Amniotic epithelial cell (primary cell): ENCODE results near the gene PCDHA9.
A peak's percentile ranks its signal among the peaks of the same experiment; 100 is the strongest.
"Not testable (repeated sequence)": the region's sequence is repeated elsewhere in the genome, so short reads cannot be mapped to it uniquely, and the experiment has no call there.

Source experiments
- DNase-seq: peaks from one replicate; pipeline ENCODE4 v3.0.0-alpha.2; 2010; ENCODE audit warnings: low read depth

Gene PCDHA9, protein sequence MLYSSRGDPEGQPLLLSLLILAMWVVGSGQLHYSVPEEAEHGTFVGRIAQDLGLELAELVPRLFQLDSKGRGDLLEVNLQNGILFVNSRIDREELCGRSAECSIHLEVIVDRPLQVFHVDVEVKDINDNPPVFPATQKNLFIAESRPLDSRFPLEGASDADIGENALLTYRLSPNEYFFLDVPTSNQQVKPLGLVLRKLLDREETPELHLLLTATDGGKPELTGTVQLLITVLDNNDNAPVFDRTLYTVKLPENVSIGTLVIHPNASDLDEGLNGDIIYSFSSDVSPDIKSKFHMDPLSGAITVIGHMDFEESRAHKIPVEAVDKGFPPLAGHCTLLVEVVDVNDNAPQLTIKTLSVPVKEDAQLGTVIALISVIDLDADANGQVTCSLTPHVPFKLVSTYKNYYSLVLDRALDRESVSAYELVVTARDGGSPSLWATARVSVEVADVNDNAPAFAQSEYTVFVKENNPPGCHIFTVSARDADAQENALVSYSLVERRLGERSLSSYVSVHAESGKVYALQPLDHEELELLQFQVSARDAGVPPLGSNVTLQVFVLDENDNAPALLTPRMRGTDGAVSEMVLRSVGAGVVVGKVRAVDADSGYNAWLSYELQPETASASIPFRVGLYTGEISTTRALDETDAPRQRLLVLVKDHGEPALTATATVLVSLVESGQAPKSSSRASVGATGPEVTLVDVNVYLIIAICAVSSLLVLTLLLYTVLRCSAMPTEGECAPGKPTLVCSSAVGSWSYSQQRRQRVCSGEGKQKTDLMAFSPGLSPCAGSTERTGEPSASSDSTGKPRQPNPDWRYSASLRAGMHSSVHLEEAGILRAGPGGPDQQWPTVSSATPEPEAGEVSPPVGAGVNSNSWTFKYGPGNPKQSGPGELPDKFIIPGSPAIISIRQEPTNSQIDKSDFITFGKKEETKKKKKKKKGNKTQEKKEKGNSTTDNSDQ

GRCh38 chr5:140848139-140849102 lies at the start of gene PCDHA9:
TSS of gene PCDHA9 (plus strand) at chr5:140848382. CDS start at chr5:140848496, 114 bp downstream.
- not testable (repeated sequence) for DNase-seq

DNA sequence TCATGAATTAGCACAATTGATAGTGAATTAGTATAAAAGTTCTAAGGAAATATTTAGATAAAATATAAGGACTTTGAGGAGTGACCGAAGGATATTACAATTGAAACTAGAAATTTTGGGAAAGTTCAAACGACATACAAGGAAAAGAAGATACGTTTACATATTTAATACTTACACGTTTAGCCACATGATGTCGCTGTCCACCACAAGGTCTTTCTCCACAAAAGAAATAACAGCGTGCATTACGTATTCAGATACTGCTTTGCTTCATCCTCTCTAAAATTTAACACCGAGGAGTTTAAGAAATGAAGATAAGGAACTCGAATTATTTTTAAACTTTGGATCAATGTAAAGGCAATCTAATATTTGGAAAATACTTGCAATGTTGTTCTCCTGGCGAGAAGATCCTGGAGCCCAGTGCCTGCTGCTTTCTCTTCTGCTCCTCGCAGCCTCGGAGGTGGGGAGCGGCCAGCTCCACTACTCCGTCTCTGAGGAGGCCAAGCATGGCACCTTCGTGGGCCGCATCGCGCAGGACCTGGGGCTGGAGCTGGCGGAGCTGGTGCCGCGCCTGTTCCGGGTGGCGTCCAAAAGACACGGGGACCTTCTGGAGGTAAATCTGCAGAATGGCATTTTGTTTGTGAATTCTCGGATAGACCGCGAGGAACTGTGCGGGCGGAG lies 47.2 kb upstream of the PCDHA9 start, which contains the start of gene PCDHA3:
TSS of gene PCDHA3 (plus strand) at position 242 of the 678 bp plus-strand sequence.
- DNase-seq: peak; percentile 7

DNA sequence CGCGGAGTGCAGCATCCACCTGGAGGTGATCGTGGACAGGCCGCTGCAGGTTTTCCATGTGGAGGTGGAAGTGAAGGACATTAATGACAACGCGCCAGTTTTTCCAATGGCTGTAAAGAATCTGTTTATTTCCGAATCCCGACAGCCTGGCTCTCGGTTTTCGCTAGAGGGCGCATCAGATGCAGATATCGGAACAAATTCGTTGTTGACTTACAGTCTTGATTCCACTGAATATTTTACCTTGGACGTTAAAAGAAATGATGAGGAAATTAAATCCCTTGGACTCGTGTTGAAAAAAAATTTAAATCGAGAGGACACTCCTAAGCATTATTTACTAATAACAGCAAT lies 46.7 kb upstream of the PCDHA9 start:
- no peak for DNase-seq

- DNase-seq: not testable (repeated sequence)
Observed at GRCh38 chr5:140802381-140802780, 45.8 kb upstream of the PCDHA9 start.

GRCh38 chr5:140802781-140803271 lies 45.4 kb upstream of the PCDHA9 start:
- DNase-seq: no peak

DNA sequence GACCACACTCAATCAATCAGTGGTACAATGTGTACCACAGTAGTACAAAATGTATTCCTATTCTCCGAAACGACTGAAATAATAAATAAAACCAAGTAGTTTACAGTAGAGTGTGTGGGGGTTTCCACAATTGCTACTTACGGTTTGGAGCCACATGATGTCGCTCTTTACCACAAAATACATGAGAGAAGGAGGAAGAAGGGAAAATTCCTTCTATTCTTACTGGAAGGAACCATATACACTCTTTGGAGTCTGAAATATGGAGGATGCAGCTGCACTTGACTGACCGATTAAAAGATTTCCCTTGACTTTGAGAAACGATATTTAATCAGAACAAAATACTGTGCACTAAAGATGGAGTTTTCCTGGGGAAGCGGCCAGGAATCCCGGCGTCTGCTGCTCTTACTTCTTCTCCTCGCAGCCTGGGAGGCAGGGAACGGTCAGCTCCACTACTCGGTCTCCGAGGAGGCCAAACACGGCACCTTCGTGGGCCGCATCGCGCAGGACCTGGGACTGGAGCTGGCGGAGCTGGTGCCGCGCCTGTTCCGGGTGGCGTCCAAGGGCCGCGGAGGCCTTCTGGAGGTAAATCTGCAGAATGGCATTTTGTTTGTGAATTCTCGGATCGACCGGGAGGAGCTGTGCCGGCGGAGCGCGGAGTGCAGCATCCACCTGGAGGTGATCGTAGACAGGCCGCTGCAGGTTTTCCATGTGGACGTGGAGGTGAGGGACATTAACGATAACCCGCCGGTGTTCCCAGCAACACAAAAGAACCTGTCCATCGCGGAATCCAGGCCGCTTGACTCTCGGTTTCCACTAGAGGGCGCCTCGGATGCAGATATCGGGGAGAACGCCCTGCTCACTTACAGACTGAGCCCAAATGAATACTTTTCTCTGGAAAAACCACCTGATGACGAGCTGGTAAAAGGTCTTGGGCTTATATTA lies 41.1 kb upstream of the PCDHA9 start, which contains the start of gene PCDHA4:
TSS of gene PCDHA4 (plus strand) at position 235 of the 942 bp plus-strand sequence.
- DNase-seq: peak; percentile 2

- not testable (repeated sequence) for DNase-seq
Observed at GRCh38 chr5:140808241-140808888, 39.8 kb upstream of the PCDHA9 start.

GRCh38 chr5:140808889-140809291 lies 39.3 kb upstream of the PCDHA9 start:
- no peak for DNase-seq

- no peak for DNase-seq
Observed at GRCh38 chr5:140821375-140822280, 26.6 kb upstream of the PCDHA9 start, which contains the start of gene PCDHA5. TSS of gene PCDHA5 (plus strand) at chr5:140821613.

- no peak for DNase-seq
Observed at GRCh38 chr5:140822281-140822629, 25.9 kb upstream of the PCDHA9 start.

DNA sequence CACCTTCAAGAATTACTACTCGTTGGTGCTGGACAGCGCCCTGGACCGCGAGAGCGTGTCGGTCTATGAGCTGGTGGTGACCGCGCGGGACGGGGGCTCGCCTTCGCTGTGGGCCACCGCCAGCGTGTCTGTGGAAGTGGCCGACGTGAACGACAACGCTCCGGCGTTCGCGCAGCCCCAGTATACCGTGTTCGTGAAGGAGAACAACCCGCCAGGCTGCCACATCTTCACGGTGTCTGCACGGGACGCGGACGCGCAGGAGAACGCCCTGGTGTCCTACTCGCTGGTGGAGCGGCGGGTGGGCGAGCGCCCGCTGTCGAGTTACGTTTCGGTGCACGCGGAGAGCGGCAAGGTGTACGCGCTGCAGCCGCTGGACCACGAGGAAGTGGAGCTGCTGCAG lies 25.2 kb upstream of the PCDHA9 start:
- not testable (repeated sequence) for DNase-seq

GRCh38 chr5:140823475-140823874 lies 24.7 kb upstream of the PCDHA9 start:
- no peak for DNase-seq

DNA sequence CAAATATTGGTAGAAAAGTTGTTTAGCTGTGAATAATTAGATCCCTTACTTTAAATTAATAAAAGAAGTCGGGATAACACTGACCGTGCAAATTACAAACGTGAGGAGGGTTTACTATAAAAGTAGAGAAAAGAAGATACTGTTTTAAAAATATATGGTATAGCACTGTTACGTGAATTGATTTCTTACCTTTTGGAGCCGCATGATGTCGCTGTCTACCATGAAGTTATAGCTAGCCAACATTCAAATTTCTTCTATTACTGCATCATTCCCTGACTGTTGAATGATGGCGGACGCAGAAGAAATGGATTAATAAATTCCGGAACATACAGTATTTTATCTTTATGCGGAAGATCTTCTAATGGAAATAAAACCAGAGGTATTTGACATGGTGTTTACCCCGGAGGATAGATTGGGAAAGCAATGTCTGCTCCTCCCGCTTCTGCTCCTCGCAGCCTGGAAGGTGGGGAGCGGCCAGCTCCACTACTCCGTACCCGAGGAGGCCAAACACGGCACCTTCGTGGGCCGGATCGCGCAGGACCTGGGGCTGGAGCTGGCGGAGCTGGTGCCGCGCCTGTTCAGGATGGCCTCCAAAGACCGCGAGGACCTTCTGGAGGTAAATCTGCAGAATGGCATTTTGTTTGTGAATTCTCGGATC lies 20.3 kb upstream of the PCDHA9 start, which contains the start of gene PCDHA6:
TSS of gene PCDHA6 (plus strand) at position 257 of the 658 bp plus-strand sequence. CDS start at position 389, 132 bp downstream.
- no peak for DNase-seq

GRCh38 chr5:140828362-140828737 lies 19.8 kb upstream of the PCDHA9 start:
- DNase-seq: no peak

DNA sequence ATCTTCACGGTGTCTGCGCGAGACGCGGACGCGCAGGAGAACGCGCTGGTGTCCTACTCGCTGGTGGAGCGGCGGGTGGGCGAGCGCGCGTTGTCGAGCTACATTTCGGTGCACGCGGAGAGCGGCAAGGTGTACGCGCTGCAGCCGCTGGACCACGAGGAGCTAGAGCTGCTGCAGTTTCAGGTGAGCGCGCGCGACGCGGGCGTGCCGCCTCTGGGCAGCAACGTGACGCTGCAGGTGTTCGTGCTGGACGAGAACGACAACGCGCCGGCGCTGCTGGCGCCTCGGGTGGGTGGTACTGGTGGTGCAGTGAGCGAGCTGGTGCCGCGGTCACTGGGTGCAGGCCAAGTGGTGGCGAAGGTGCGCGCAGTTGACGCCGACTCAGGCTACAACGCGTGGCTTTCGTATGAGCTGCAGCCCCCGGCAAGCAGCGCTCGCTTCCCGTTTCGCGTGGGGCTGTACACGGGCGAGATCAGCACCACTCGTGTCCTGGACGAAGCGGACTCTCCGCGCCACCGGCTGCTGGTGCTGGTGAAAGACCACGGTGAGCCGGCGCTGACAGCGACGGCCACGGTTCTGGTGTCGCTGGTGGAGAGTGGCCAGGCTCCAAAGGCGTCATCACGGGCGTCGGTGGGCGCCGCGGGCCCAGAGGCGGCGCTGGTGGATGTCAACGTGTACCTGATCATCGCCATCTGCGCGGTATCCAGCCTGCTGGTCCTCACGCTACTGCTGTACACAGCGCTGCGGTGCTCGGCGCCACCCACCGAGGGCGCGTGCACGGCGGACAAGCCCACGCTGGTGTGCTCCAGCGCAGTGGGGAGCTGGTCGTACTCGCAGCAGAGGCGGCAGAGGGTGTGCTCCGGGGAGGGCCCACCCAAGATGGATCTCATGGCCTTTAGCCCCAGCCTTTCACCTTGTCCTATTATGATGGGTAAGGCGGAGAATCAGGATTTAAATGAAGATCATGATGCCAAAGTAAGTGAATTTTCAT lies 18.4 kb upstream of the PCDHA9 start:
- not testable (repeated sequence) for DNase-seq

- peak; percentile 0 for DNase-seq
Observed at GRCh38 chr5:140833993-140834392, 14.2 kb upstream of the PCDHA9 start, which contains the start of gene PCDHA7. TSS of gene PCDHA7 (plus strand) at chr5:140834269. CDS start at chr5:140834384, 115 bp downstream.
